ENCODE data around the gene SUFU. TPM values are rescaled to one million over a fixed set of nuclear protein-coding genes. Genes with fewer than 3 reads are reported as not detected.
"Not testable (repeated sequence)": the region's sequence is repeated elsewhere in the genome, so short reads cannot be mapped to it uniquely, and the experiment has no call there.

SUFU gene
- total RNA-seq, 4 donors from 2014 or later = 5.3 to 10.0 (median 8.6) TPM

DNA sequence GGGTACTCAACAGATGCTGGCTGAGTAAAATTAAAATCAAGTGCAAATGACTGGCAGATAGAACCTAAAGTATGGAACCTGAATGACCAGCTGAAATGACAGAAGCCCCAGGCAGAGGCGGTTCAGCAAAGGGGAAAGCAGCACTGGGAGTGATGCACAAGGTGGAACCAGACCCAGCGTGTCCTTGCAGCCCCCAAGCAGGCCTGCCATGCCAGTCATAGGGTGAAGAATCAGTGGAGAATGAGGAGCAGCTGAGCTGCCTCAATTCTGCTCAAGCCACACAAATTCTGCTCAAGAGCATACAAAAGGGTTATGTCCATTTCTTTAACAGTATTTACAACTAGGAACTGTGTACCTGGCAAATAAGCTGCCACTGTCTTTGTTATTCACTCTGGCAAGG lies 10.0 kb upstream of the SUFU start:
- 60 to 86% methylated on average over 1 to 2 of the region's 2 CpGs for WGBS, 2 donors (ENCODE audit: low coverage in 1 of 2)
- Histone ChIP-seq H3K4me1 (peaks cover 10 to 83% (median 24%) of the 10 kb centered on the region in 3 donors), H3K27me3 (no peaks in the 10 kb centered on the region), H3K4me3 (peak overlapping the region in 1 of 2 donors; percentile 6), H3K27ac (peak overlapping the region; percentile 67 to 84 (median 77)), H3K9me3 (no peaks in the 10 kb centered on the region), H3K36me3 (peaks cover 0 to 27% of the 10 kb centered on the region in 2 donors)
- no peak for ATAC-seq
- TF ChIP-seq POLR2A (IDR thresholded peaks at IDR 0.05) (no peak), EP300 (IDR thresholded peaks at IDR 0.05) (no peak), POLR2AphosphoS5 (IDR thresholded peaks at IDR 0.05) (no peak)
- TF ChIP-seq, protein P1, sequence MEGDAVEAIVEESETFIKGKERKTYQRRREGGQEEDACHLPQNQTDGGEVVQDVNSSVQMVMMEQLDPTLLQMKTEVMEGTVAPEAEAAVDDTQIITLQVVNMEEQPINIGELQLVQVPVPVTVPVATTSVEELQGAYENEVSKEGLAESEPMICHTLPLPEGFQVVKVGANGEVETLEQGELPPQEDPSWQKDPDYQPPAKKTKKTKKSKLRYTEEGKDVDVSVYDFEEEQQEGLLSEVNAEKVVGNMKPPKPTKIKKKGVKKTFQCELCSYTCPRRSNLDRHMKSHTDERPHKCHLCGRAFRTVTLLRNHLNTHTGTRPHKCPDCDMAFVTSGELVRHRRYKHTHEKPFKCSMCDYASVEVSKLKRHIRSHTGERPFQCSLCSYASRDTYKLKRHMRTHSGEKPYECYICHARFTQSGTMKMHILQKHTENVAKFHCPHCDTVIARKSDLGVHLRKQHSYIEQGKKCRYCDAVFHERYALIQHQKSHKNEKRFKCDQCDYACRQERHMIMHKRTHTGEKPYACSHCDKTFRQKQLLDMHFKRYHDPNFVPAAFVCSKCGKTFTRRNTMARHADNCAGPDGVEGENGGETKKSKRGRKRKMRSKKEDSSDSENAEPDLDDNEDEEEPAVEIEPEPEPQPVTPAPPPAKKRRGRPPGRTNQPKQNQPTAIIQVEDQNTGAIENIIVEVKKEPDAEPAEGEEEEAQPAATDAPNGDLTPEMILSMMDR (IDR thresholded peaks at IDR 0.05) = no peak

DNA sequence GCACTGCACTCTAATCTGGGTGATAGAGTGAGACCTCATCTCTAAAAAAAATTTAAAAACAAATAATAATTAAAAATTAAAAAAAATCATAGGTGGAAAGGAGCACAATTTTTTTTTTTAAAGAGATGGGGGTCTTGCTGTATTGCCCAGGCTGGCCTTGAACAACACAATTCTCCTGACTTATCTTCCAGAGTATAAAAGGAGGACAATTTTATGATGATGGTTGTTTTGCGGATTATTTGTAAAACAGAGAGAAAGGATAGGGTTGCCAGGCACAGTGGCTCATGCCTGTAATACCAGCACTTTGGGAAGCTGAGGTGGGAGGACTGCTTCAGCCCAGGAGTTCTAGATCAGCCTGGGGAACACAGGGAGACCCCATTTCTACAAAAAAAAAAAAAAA lies 6.2 kb upstream of the SUFU start:
- no peaks in the 10 kb centered on the region for H3K36me3 ChIP-seq
- 88 to 100% methylated on average over 1 of the region's 1 CpG for WGBS, 2 donors (ENCODE audit: low coverage in 1 of 2)
- no peaks in the 10 kb centered on the region for H3K27me3 ChIP-seq
- H3K27ac ChIP-seq = peak overlapping the region in 2 of 4 donors; percentile 12 to 88
- no peak for ATAC-seq
- H3K4me1 ChIP-seq = peaks cover 7 to 89% (median 28%) of the 10 kb centered on the region in 3 donors
- TF ChIP-seq EP300 (IDR thresholded peaks at IDR 0.05) (no peak), POLR2AphosphoS5 (IDR thresholded peaks at IDR 0.05) (no peak), POLR2A (IDR thresholded peaks at IDR 0.05) (no peak)
- TF ChIP-seq, protein P1 (IDR thresholded peaks at IDR 0.05) = no peak
- no peaks in the 10 kb centered on the region for H3K9me3 ChIP-seq
- H3K4me3 ChIP-seq = no peak overlapping the region

DNA sequence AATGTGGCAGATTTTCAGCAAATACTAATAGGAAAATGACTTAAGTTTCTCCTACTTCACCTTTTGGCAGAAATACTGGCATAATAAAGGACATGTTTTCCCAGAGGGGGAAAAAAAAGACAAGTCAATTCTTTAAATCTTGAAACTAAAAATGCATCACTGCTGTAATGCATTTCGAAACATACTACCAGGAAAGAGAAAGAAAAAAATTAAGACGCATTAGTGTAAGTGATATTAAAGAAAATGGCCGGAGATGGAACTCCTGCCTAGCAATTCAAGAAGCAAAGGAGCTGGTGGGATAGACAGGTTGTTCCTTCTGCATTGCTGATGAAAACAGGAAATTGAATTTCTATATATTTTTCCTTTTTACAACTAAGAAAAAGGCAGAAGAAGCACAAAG lies 4.4 kb upstream of the SUFU start:
- ATAC-seq = no peak
- WGBS, 2 donors (ENCODE audit: low coverage in 1 of 2) = 83 to 87% methylated on average over 2 to 3 of the region's 3 CpGs
- no peaks in the 10 kb centered on the region for H3K36me3 ChIP-seq
- peak overlapping the region in 3 of 4 donors; percentile 2 to 88 (median 26) for H3K27ac ChIP-seq
- TF ChIP-seq POLR2A (IDR thresholded peaks at IDR 0.05) (no peak), EP300 (IDR thresholded peaks at IDR 0.05) (no peak), POLR2AphosphoS5 (IDR thresholded peaks at IDR 0.05) (no peak)
- TF ChIP-seq, protein P1 (IDR thresholded peaks at IDR 0.05) = no peak
- peaks cover 4 to 81% (median 18%) of the 10 kb centered on the region in 3 donors for H3K4me1 ChIP-seq
- H3K4me3 ChIP-seq = no peak overlapping the region
- no peaks in the 10 kb centered on the region for H3K9me3 ChIP-seq
- no peaks in the 10 kb centered on the region for H3K27me3 ChIP-seq

DNA sequence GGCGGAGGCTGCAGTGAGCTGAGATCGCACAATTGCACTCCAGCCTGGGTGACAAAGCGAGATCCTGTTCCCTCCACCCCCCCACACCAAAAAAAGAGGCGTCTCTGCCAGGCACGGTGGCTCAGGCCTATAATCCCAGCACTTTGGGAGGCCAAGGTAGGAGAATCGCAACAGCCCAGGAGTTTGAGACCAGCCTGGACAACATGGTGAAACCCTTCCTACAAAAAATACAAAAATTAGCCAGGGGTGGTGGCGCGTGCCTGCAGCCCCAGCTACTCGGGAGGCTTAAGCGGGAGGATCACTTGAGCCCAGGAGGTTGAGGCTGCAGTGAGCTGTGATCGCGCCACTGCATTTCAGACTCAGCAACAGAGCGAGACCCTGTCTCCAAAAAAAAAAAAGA lies 3.1 kb upstream of the SUFU start:
- peaks cover 4 to 81% (median 26%) of the 10 kb centered on the region in 3 donors for H3K4me1 ChIP-seq

DNA sequence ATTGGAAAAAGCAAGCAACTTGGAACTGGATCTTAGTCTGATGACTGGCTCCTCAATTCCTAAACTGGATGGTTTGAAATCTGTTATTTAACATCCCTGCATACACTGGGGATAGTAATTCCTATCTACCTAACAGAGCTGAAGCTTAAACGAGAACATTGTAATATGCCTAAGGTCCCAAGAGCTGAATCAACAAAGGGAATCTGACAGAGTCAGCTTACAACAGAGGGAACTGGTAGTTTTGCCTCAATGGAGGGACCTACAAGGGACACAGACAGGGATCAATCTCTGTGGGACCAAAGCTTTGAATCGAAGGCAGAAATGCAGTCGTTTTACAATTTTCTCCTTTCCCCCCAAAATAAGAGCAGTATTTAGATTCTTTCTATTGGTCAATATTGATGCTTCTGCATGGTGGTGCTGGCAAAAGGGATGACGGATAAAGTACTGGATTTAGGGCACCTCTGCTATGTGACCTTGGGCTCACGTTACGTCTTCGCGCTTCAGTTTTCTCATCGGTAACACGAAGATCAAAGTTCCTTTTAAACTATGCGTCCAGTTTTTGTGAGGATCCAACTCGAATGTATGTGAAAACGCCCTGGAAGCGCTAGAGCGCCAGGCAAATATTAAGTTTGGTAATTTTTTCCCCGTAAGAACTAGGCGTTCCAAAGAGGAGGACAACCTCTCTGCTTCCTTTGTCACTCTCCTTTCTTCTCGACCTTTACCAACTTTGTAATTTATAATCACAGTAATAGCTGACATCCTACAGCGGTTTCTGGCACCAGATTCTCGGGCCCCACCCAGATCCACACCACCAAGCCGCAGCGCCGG lies 2.4 kb upstream of the SUFU start:
- peak overlapping the region; percentile 71 to 90 for H3K4me3 ChIP-seq
- H3K9me3 ChIP-seq = no peaks in the 10 kb centered on the region
- whole genome bisulfite sequencing, 2 donors (ENCODE audit: low coverage in 1 of 2) = 1 to 2% methylated on average over 20 to 22 of the region's 23 CpGs
- ATAC-seq = no peak
- H3K36me3 ChIP-seq = no peaks in the 10 kb centered on the region
- H3K27ac ChIP-seq = peak overlapping the region; percentile 88 to 99 (median 91)
- TF ChIP-seq POLR2A (IDR thresholded peaks at IDR 0.05) (peak in 1 of 2 donors; percentile 59), POLR2AphosphoS5 (IDR thresholded peaks at IDR 0.05) (no peak), EP300 (IDR thresholded peaks at IDR 0.05) (no peak)
- H3K4me1 ChIP-seq = peaks cover 4 to 80% (median 26%) of the 10 kb centered on the region in 3 donors
- no peaks in the 10 kb centered on the region for H3K27me3 ChIP-seq

More for the DNA sequence above, 3.1 kb upstream of the SUFU start:
- H3K27me3 ChIP-seq, H3K9me3 ChIP-seq, ATAC-seq, H3K36me3 ChIP-seq: not testable (repeated sequence)
- WGBS, 2 donors (ENCODE audit: low coverage in 1 of 2) = 97% methylated on average over 5 of the region's 13 CpGs; no CpG with 5 or more reads in 1 of the 2 donors
- peak overlapping the region; percentile 61 to 93 (median 88) for H3K27ac ChIP-seq
- H3K4me3 ChIP-seq = peak overlapping the region in 1 of 2 donors; percentile 90

DNA sequence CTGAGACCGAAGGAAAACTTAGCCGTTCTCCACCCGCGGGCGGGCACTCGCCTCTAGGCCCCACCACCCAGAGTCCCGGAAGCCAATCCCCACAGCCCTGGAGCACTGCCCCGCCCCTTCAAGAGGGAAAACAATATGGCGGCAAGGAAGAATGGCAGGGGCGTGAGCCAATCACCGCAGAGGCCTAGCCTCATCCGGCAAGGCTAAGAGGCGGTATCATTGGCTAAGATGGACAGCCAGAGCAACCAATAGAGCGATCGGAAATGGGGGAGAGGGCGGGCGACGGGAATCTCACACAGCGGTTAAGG lies 1.8 kb upstream of the SUFU start:
- H3K4me3 ChIP-seq = peak overlapping the region; percentile 71 to 90
- H3K36me3 ChIP-seq = no peaks in the 10 kb centered on the region
- peaks cover 4 to 80% (median 26%) of the 10 kb centered on the region in 3 donors for H3K4me1 ChIP-seq
- H3K27me3 ChIP-seq = no peaks in the 10 kb centered on the region
- 0% methylated on average over 5 to 8 of the region's 19 CpGs for whole genome bisulfite sequencing, 2 donors (ENCODE audit: low coverage in 1 of 2)
- peak; percentile 89 for ATAC-seq
- TF ChIP-seq EP300 (IDR thresholded peaks at IDR 0.05) (no peak), POLR2AphosphoS5 (IDR thresholded peaks at IDR 0.05) (peak; percentile 49), POLR2A (IDR thresholded peaks at IDR 0.05) (peak in 1 of 2 donors; percentile 42)
- TF ChIP-seq, protein P1 (IDR thresholded peaks at IDR 0.05) = no peak
- H3K27ac ChIP-seq = peak overlapping the region; percentile 88 to 99 (median 91)
- no peaks in the 10 kb centered on the region for H3K9me3 ChIP-seq

Data from gastroesophageal sphincter (tissue), 4 donors.